Astrocyte of the cerebellum (primary cell): Measurements from ENCODE around the gene MYCT1.
A peak's percentile ranks its signal among the peaks of the same experiment; 100 is the strongest.
"Not testable (repeated sequence)": the region's sequence is repeated elsewhere in the genome, so short reads cannot be mapped to it uniquely, and the experiment has no call there.

ENCODE experiments used
- DNase-seq: peaks from one replicate; pipeline ENCODE4 v3.0.0-alpha.2; 2011; ENCODE audit warnings: low read depth
- H3K4me3 ChIP-seq: 2 replicates; pipeline ENCODE4 v1.5.1; 2011; ENCODE audit warnings: mild to moderate bottlenecking, low read depth, low read length, moderate library complexity
- CTCF ChIP-seq: IDR thresholded peaks from 2 replicates; pipeline ENCODE4 v1.5.1; 2012; ENCODE audit warnings: low read length, low read depth, moderate library complexity, mild to moderate bottlenecking; ENCODE audit errors: missing control alignments
- in situ Hi-C: cut with HindIII; loops from 2 replicates; pipeline ENCODE4 v1.10.0; 2017; ENCODE audit warnings: low sequenced_read_pairs

Gene MYCT1

GRCh38 chr6:152680151-152680550, 17.5 kb upstream of the MYCT1 start:
- no peak overlapping the region for H3K4me3 ChIP-seq
- in situ Hi-C loops, result no loop called here
- DNase-seq, result no peak
- TF ChIP-seq CTCF, result no peak

- no peak for DNase-seq
- no peak overlapping the region for H3K4me3 ChIP-seq
- TF ChIP-seq CTCF, result no peak
- in situ Hi-C loops, result no loop called here
These were observed 16.7 kb upstream of the MYCT1 start for GRCh38 chr6:152680879-152681517.

- TF ChIP-seq CTCF, result no peak
- no peak overlapping the region for H3K4me3 ChIP-seq
- DNase-seq, result no peak
- in situ Hi-C loops, result no loop called here
These were observed 15.6 kb upstream of the MYCT1 start for GRCh38 chr6:152682141-152682540.

- in situ Hi-C loops, DNase-seq, H3K4me3 ChIP-seq: not testable (repeated sequence)
These were observed 14.8 kb upstream of the MYCT1 start for GRCh38 chr6:152682935-152683334.

GRCh38 chr6:152685819-152686218, 11.9 kb upstream of the MYCT1 start:
- in situ Hi-C loops, result no loop called here

GRCh38 chr6:152695372-152696045, 2.2 kb upstream of the MYCT1 start:
- no peak overlapping the region for H3K4me3 ChIP-seq
- in situ Hi-C loops, result no loop called here
- TF ChIP-seq CTCF, result no peak
- no peak for DNase-seq

More at GRCh38 chr6:152685819-152686218, 11.9 kb upstream of the MYCT1 start:
- no peak for TF ChIP-seq CTCF
- no peak for DNase-seq
- H3K4me3 ChIP-seq, result no peak overlapping the region

- H3K4me3 ChIP-seq, result no peak overlapping the region
- in situ Hi-C loops, result no loop called here
- no peak for TF ChIP-seq CTCF
- DNase-seq, result peak; percentile 20
These were observed 1.2 kb upstream of the MYCT1 start for GRCh38 chr6:152696522-152696921.
